OCI-LY3 (cell line): ENCODE data around the gene HCFC1.
"Not testable (repeated sequence)": the region's sequence is repeated elsewhere in the genome, so short reads cannot be mapped to it uniquely, and the experiment has no call there.

Experiments
- H2AFZ ChIP-seq: fragments of 200-600, 300-600 bp; shearing (Covaris generic); 2 replicates; pipeline ENCODE4 v1.6.0; 2014; ENCODE audit warnings: antibody characterized with exemption, low read depth, low read length
- H3K27ac ChIP-seq: fragments of 200-600, 300-600 bp; sonication (generic); 2 replicates; pipeline ENCODE4 v1.5.1; 2014; ENCODE audit warnings: mild to moderate bottlenecking, low read length, moderate library complexity, mixed read lengths
- H3K27me3 ChIP-seq: fragments of 200-600, 300-600 bp; sonication (generic); 2 replicates; pipeline ENCODE4 v1.6.1; 2014; ENCODE audit warnings: low read depth, low read length, mixed read lengths
- H3K36me3 ChIP-seq: fragments of 200-600, 300-600 bp; sonication (generic); replicated peaks from 2 replicates; pipeline ENCODE3; 2014; ENCODE audit warnings: low read depth, low read length, mixed read lengths
- H3K4me1 ChIP-seq: fragments of 300-600, 200-600 bp; sonication (generic); 2 replicates; pipeline ENCODE4 v1.6.1; 2014; ENCODE audit warnings: low read length, mixed read lengths
- H3K4me2 ChIP-seq: fragments of 200-600, 300-600 bp; sonication (generic); 2 replicates; pipeline ENCODE4 v1.6.1; 2014; ENCODE audit warnings: low read length, mixed read lengths
- H3K4me3 ChIP-seq: fragments of 300-600, 200-600 bp; sonication (generic); 2 replicates; pipeline ENCODE4 v1.5.1; 2014; ENCODE audit warnings: antibody characterized with exemption, mild to moderate bottlenecking, low read length, moderate library complexity
- H3K79me2 ChIP-seq: fragments of 300-600, 200-600 bp; shearing (Covaris generic); 2 replicates; pipeline ENCODE4 v1.6.1; 2014; ENCODE audit warnings: mild to moderate bottlenecking, low read length, mixed read lengths
- H3K9ac ChIP-seq: fragments of 300-600, 200-600 bp; shearing (Covaris generic); 2 replicates; pipeline ENCODE4 v1.6.0; 2014; ENCODE audit warnings: mild to moderate bottlenecking, low read length, moderate library complexity
- H3K9me3 ChIP-seq: fragments of 200-600, 300-600 bp; shearing (Covaris generic); 2 replicates; pipeline ENCODE4 v1.6.1; 2014; ENCODE audit warnings: low read length, mixed read lengths; ENCODE audit not compliant: insufficient read depth
- H4K20me1 ChIP-seq: fragments of 200-600, 300-600 bp; sonication (generic); 2 replicates; pipeline ENCODE4 v1.6.1; 2016; ENCODE audit warnings: low read length, mixed read lengths; ENCODE audit not compliant: insufficient read depth
- EZH2phosphoT487 ChIP-seq: fragments of 200-600 bp; shearing (Covaris generic); IDR thresholded peaks from 2 replicates; pipeline ENCODE4 v1.6.1; 2018; ENCODE audit warnings: antibody characterized with exemption, mixed run types, low read depth
- TF ChIP-seq, protein P1 (sequence below): fragments of 200-600, 300-600 bp; sonication (generic); IDR thresholded peaks from 2 replicates; pipeline ENCODE4 v1.5.1; 2014; ENCODE audit warnings: antibody characterized with exemption, low read length, low read depth

The HCFC1 gene

DNA sequence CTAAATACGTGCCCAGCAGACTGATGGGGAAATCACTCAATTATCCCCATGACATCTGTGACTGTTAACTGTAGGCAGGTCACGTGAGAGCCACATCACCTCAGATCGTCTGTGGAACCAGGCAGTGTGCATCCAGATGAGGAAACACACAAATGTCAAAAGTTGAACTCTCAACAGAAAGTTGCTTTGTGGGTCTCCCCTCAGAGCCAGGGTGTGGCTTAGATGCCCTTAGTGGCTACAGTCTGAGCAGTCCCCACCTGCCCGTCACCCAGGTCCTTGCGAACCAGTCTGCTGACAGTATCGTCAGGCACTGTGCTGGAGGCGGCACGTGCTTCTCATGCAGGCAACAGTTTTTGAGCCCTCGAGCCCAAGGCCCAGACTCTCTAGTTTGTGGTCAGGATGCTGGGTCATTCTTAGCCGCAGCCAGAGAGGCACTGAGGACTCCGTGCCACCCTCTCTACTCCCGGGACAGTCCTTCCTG is 11.7 kb upstream of the HCFC1 start:
- Histone ChIP-seq H3K4me3 (no peak overlapping the region), H3K27ac (peak overlapping the region; percentile 96), H3K27me3 (no peaks in the 10 kb centered on the region), H4K20me1 (no peaks in the 10 kb centered on the region), H3K4me1 (peaks cover 56% of the 10 kb centered on the region), H3K79me2 (no peaks in the 10 kb centered on the region), H3K9ac (no peak overlapping the region), H3K36me3 (no peaks in the 10 kb centered on the region), H3K4me2 (no peak overlapping the region), H2AFZ (no peak overlapping the region), H3K9me3 (no peaks in the 10 kb centered on the region)
- TF ChIP-seq EZH2phosphoT487 = no peak
- TF ChIP-seq, protein P1, sequence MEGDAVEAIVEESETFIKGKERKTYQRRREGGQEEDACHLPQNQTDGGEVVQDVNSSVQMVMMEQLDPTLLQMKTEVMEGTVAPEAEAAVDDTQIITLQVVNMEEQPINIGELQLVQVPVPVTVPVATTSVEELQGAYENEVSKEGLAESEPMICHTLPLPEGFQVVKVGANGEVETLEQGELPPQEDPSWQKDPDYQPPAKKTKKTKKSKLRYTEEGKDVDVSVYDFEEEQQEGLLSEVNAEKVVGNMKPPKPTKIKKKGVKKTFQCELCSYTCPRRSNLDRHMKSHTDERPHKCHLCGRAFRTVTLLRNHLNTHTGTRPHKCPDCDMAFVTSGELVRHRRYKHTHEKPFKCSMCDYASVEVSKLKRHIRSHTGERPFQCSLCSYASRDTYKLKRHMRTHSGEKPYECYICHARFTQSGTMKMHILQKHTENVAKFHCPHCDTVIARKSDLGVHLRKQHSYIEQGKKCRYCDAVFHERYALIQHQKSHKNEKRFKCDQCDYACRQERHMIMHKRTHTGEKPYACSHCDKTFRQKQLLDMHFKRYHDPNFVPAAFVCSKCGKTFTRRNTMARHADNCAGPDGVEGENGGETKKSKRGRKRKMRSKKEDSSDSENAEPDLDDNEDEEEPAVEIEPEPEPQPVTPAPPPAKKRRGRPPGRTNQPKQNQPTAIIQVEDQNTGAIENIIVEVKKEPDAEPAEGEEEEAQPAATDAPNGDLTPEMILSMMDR = no peak

DNA sequence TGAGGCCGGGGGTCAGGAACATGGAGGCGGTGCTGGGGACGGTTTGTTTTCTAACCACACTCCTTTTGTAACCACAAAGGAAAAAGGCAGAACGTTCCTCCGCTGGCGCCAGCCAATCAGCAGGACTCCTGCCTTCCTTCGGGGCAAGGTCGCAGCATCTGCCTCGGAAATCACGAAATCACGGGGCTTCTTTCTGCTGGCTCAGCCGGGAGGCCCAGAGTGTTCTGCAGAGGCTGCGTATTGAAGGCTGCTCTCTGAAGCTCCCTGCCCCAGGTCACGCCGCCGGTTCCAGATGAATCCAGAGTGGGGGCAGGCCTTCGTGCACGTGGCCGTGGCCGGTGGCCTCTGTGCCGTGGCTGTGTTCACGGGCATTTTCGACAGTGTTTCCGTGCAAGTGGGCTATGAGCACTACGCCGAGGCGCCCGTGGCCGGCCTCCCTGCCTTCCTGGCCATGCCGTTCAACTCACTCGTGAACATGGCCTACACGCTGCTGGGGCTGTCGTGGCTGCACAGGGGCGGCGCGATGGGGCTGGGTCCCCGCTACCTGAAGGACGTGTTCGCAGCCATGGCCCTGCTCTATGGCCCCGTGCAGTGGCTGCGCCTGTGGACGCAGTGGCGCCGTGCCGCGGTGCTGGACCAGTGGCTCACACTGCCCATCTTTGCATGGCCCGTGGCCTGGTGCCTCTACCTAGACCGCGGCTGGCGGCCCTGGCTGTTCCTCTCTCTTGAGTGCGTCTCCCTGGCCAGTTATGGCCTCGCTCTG is 10.3 kb upstream of the HCFC1 start:
- H3K4me3 ChIP-seq = no peak overlapping the region
- H3K9me3 ChIP-seq = no peaks in the 10 kb centered on the region
- no peaks in the 10 kb centered on the region for H3K79me2 ChIP-seq
- no peak overlapping the region for H3K9ac ChIP-seq
- no peaks in the 10 kb centered on the region for H3K36me3 ChIP-seq
- H3K27ac ChIP-seq = no peak overlapping the region; the same call in 1 of the 2 replicates
- peaks cover 56% of the 10 kb centered on the region for H3K4me1 ChIP-seq
- TF ChIP-seq, protein P1 = no peak
- no peak for TF ChIP-seq EZH2phosphoT487
- no peaks in the 10 kb centered on the region for H3K27me3 ChIP-seq
- no peak overlapping the region for H3K4me2 ChIP-seq
- no peaks in the 10 kb centered on the region for H4K20me1 ChIP-seq
- no peak overlapping the region for H2AFZ ChIP-seq

DNA sequence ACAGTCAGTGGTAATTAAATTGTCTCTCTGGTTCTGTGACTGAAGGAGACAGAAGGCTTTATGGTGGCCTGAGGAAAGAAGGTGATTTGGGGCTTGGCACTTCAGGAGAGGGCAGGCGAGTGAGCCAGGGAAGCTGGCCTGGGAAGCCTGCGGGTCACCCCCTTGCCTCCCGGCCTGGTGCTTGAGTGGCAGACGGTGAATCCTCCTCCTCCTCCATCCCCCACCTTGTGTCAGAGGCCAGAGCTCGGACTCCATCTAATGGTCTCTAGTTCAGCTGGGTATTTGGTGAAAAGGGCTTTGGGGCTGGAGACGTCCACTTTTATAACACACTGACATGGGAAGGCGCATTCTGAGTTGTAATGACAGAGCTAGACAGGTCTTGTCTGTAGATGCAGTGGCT is 9.6 kb upstream of the HCFC1 start:
- TF ChIP-seq EZH2phosphoT487 = no peak
- TF ChIP-seq, protein P1 = no peak
- peak overlapping the region; percentile 20; the same call in 1 of the 2 replicates for H3K9ac ChIP-seq
- H3K9me3 ChIP-seq = no peaks in the 10 kb centered on the region
- H4K20me1 ChIP-seq = no peaks in the 10 kb centered on the region
- H3K4me1 ChIP-seq = peaks cover 51% of the 10 kb centered on the region
- no peak overlapping the region for H2AFZ ChIP-seq
- 0 out of 2 replicates have a peak overlapping the region, but pooled peaks have one; percentile 53 for H3K4me2 ChIP-seq
- H3K27me3 ChIP-seq = no peaks in the 10 kb centered on the region
- H3K27ac ChIP-seq = peak overlapping the region; percentile 61
- no peaks in the 10 kb centered on the region for H3K36me3 ChIP-seq
- H3K79me2 ChIP-seq = no peaks in the 10 kb centered on the region
- no peak overlapping the region for H3K4me3 ChIP-seq

DNA sequence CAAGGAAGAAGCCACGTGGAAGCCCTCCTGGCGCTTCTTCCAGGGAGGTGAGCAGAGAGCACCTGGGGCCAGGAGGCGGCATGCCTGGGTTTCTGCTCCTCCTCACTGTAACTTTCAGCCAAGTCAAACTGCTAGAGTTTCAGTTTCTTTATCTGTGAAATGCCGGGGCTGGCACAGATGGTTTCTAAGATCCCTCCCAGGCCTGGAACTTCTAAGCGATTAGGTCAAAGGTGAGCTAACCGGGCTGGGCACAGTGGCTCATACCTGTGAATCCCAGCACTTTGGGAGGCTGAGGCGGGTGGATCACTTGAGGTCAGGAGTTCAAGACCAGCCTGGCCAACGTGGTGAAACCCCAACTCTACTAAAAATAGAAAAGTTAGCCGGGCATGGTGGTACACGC is 8.8 kb upstream of the HCFC1 start:
- H2AFZ ChIP-seq, H3K9me3 ChIP-seq, H3K36me3 ChIP-seq, H3K27me3 ChIP-seq, H3K79me2 ChIP-seq, H4K20me1 ChIP-seq: not testable (repeated sequence)
- Histone ChIP-seq H3K9ac (peak overlapping the region; percentile 20; the same call in 1 of the 2 replicates), H3K4me1 (peaks cover 43% of the 10 kb centered on the region), H3K27ac (peak overlapping the region; percentile 61), H3K4me2 (peak overlapping the region; percentile 53), H3K4me3 (peak overlapping the region; percentile 31; the same call in 1 of the 2 replicates)
